Stimulated activated CD4-positive, alpha-beta T cell treated with anti-CD3 and anti-CD28 coated beads, Interleukin-1b, Interleukin-23, amount 100 ng/mL, for 24 hours (primary cell): ENCODE results near the gene RETREG1.
A peak's percentile ranks its signal among the peaks of the same experiment; 100 is the strongest.
"Not testable (repeated sequence)": the region's sequence is repeated elsewhere in the genome, so short reads cannot be mapped to it uniquely, and the experiment has no call there.

Experiments
- DNase-seq, 4 experiments: peaks; one replicate each; pipeline ENCODE4 v3.0.0-alpha.2; 2020; ENCODE audit warnings: low read depth in 4 of 4, low spot score in 1 of 4

Gene RETREG1

GRCh38 chr5:16557477-16557876, 59.3 kb downstream of the RETREG1 start:
- DNase-seq = no peak

- no peak for DNase-seq
Observed at GRCh38 chr5:16554110-16554509, 62.7 kb downstream of the RETREG1 start.

DNA sequence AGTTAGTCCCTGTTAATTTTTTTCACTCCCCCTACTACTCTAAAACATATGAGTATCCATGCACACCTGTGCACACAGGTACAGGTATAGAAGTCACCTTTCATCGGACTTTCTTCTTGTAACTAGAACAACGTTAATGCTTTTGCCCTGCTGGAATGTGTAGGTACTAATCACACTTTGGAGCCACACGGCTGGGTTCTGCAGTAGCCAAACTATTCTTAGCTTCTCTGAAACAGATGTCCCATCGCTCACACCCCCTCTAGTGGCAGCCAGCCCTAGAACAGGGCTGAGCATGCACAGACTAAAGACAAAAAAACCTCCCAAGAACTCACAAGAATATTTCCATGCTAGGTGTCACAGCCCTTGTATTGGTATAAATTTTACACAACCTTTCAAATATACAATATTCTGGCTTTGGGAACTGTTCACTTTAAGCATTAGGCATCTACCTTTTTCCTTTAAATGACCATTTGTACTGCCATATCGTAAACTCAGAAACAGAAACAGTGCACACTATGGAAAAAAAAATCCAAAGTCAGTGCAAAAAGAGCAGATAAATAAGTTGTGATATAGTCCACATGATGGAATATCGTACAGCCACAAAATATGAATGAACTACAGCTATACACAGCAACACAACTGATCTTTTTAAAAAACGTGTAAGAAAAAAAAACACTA, 64.0 kb downstream of the RETREG1 start:
- DNase-seq = peak; percentile 5 to 46 (median 34)

DNA sequence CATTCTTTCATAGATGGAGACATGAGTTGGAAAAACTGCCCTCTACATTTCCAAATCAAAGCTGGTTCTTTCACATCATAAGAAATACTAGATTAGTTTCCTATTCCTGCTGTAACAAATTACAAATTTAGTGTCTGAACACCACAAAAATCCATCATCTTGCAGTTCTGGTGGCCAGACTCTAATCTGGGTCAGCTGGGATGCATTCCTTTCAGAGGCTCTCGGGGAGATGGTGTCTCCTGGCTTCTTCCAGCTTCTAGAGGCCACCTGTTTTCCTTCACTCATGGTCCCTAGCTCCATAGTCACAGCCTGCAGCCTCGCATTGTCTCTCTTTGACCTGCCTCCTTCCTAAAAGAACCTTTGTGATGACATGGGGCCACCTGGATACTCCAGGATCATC, 65.2 kb downstream of the RETREG1 start:
- DNase-seq = no peak

GRCh38 chr5:16550316-16550952, 66.4 kb downstream of the RETREG1 start:
- peak in 2 of 4 experiments; percentile 7 to 28 for DNase-seq

- no peak for DNase-seq
Observed at GRCh38 chr5:16549491-16550206, 67.1 kb downstream of the RETREG1 start.

GRCh38 chr5:16548812-16549211, 68.0 kb downstream of the RETREG1 start:
- DNase-seq = no peak

- no peak for DNase-seq
Observed at GRCh38 chr5:16548115-16548514, 68.7 kb downstream of the RETREG1 start.

GRCh38 chr5:16547200-16547842, 69.5 kb downstream of the RETREG1 start:
- DNase-seq = no peak

- no peak for DNase-seq
Observed at GRCh38 chr5:16546732-16547131, 70.1 kb downstream of the RETREG1 start.

- no peak for DNase-seq
Observed at GRCh38 chr5:16544607-16545374, 72.0 kb downstream of the RETREG1 start.

GRCh38 chr5:16543206-16543605, 73.6 kb downstream of the RETREG1 start:
- DNase-seq = not testable (repeated sequence)

GRCh38 chr5:16542236-16542635, 74.6 kb downstream of the RETREG1 start:
- DNase-seq = no peak

DNA sequence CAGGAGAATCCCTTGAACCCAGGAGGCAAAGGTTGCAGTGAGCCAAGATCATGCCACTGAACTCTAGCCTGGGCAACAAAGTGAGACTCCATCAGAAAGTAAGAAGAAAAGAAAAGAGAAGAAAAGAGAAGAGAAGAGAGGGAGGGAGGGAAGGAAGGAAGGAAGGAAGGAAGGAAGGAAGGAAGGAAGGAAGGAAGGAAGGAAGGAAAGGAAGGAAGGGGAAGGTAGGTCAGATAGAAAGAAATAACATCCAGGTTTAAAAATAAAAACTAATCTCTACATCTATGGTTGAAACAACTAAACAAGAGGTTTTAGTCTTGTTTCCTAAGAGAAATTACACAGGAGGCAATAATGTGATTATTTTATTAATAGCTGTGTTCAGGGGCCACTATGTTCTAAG, 75.2 kb downstream of the RETREG1 start:
- not testable (repeated sequence) for DNase-seq

GRCh38 chr5:16540421-16540820, 76.4 kb downstream of the RETREG1 start:
- DNase-seq = no peak

DNA sequence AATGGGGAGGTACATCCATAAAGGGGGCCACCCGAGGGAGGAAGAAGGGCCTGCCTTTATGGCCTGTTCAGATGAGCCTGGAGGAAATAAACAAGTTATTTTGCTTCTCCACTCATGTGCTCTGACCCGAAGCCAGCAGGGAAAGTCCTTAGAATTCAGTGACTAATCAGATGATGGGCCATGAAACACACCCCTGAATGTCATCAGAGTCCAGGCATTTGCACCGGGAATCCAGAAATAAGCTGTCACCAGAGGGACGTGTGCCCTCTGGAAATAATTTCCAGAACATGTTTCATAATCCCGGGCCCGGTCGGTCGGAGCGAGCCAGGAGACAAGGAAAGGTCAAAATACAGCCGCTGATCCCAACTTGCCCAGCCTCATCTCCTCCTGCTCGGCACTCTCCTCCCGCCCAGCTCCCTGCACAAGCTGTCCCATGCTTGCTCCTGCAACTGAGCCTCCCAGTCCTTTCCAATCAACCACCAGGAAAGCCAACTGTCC, 77.6 kb downstream of the RETREG1 start:
- no peak for DNase-seq

- DNase-seq = no peak
Observed at GRCh38 chr5:16538006-16538405, 78.8 kb downstream of the RETREG1 start.

GRCh38 chr5:16536818-16537217, 80.0 kb downstream of the RETREG1 start:
- no peak for DNase-seq

DNA sequence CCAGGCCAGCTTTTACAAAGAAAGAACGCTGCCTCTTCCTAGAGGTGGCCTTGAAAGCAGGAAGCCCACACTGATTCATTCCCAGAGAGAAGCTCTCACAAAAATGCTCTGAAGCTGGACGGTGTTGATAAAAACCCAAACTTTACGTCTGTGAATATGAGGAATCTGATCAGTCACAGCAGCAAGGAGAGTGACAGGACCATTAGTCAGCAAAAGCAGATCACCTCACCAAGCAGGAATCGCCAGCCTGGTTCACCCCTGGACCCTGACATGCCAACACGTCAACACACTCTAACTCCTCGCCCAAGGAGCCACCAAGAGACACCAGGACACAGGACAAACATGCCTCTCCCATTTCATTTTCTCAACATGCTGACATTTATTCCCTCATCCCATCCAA, 80.6 kb downstream of the RETREG1 start:
- no peak for DNase-seq

DNA sequence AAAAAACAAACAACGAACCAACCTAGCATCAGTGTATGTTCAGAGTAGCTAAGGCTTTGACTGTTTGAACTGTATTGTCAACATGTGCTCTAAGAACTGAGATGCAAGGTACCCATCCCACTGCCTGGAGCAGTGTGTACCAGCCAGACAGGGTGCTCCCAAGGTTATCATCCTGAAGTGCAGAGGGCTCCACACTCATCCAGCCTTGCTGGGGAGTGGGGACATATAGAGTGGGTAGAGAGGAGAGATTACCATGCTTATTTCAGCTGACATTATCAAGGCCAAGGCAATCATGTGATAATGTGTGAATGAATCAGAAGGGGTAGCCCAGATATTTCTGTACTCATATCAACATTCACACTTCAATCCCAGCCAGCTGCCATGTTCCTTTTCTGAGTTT, 82.5 kb downstream of the RETREG1 start:
- no peak for DNase-seq
